ENCODE data around the gene GRIP2. TPM values are rescaled to one million over a fixed set of nuclear protein-coding genes. Genes with fewer than 3 reads are reported as not detected.

The GRIP2 gene
- polyA plus RNA-seq, 6 donors from 2014 or later = 0.09 TPM; not detected in 5

- ATAC-seq (ENCODE audit: low read depth in 2 of 2) (no peak), DNase-seq (no peak)
- no peaks in the 10 kb centered on the region for H3K27me3 Mint-ChIP-seq
- H3K4me3 Mint-ChIP-seq = no peak overlapping the region
- H3K4me1 Mint-ChIP-seq = peaks cover 0 to 4% (median 4%) of the 10 kb centered on the region in 3 donors
- no peaks in the 10 kb centered on the region for H3K9me3 Mint-ChIP-seq
- H3K27ac Mint-ChIP-seq = peak overlapping the region in 4 of 6 donors; percentile 1 to 80 (median 80)
- H3K36me3 Mint-ChIP-seq = peaks cover 8 to 24% of the 10 kb centered on the region in 2 donors
Observed at GRCh38 chr3:14463330-14464140, 76.6 kb downstream of the GRIP2 start.

GRCh38 chr3:14462738-14463137 is 77.4 kb downstream of the GRIP2 start:
- H3K27ac Mint-ChIP-seq = peak overlapping the region in 1 of 6 donors; percentile 53
- DNase-seq (no peak), ATAC-seq (ENCODE audit: low read depth in 2 of 2) (no peak)
- H3K4me1 Mint-ChIP-seq = peaks cover 0 to 4% (median 3%) of the 10 kb centered on the region in 3 donors
- no peaks in the 10 kb centered on the region for H3K9me3 Mint-ChIP-seq
- no peaks in the 10 kb centered on the region for H3K27me3 Mint-ChIP-seq
- H3K36me3 Mint-ChIP-seq = peaks cover 8 to 24% of the 10 kb centered on the region in 2 donors
- no peak overlapping the region for H3K4me3 Mint-ChIP-seq

GRCh38 chr3:14461748-14462324 is 78.3 kb downstream of the GRIP2 start:
- Mint-ChIP-seq H3K4me1 (peaks cover 0 to 4% (median 2%) of the 10 kb centered on the region in 3 donors), H3K4me3 (no peak overlapping the region), H3K9me3 (no peaks in the 10 kb centered on the region), H3K36me3 (peaks cover 8 to 24% of the 10 kb centered on the region in 2 donors), H3K27ac (peak overlapping the region in 4 of 6 donors; percentile 22 to 56 (median 40)), H3K27me3 (no peaks in the 10 kb centered on the region)
- ATAC-seq (ENCODE audit: low read depth in 2 of 2) = peak; percentile 52 to 58
- peak; percentile 22 for DNase-seq

DNA sequence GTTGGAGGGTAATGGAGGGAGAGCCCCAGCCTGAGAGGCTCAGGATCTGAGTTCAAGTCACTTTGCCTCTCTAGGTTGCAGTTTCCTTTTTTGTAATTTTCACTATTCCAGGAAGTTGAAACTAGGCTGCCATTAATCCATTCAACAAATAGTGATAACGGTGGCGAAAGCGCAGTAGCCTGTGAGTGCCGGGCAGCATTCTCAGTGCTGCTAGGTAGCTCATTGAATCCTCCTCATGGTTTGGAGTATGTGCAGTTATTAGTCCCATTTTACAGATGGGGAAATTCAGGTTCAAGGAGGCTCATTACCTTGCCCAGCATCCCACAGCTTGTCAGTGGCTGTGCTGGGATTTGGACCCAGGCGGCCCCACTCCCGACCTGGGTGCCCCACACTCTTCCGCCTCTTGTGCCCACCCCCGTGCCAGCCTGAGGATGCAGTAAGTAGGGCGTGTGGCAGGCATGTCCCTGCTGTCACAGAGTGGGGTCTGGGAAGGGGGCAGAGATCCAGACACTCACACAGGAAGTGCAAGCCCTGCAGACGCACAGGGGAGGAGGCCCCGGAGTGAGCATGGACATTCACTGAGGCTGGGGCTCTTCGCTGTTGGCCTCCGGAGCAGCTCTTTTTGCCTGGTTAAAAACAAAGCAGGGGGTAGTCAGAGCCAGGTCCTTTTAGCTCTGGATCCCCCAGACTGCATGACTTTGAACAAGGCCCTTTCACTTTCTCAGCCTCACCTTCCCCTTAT is 79.0 kb downstream of the GRIP2 start:
- DNase-seq (no peak), ATAC-seq (ENCODE audit: low read depth in 2 of 2) (no peak)
- peaks cover 8 to 24% of the 10 kb centered on the region in 2 donors for H3K36me3 Mint-ChIP-seq
- peaks cover 0 to 4% (median 2%) of the 10 kb centered on the region in 3 donors for H3K4me1 Mint-ChIP-seq
- H3K9me3 Mint-ChIP-seq = no peaks in the 10 kb centered on the region
- H3K27me3 Mint-ChIP-seq = no peaks in the 10 kb centered on the region
- peak overlapping the region in 2 of 6 donors; percentile 43 to 76 for H3K27ac Mint-ChIP-seq
- H3K4me3 Mint-ChIP-seq = no peak overlapping the region

DNA sequence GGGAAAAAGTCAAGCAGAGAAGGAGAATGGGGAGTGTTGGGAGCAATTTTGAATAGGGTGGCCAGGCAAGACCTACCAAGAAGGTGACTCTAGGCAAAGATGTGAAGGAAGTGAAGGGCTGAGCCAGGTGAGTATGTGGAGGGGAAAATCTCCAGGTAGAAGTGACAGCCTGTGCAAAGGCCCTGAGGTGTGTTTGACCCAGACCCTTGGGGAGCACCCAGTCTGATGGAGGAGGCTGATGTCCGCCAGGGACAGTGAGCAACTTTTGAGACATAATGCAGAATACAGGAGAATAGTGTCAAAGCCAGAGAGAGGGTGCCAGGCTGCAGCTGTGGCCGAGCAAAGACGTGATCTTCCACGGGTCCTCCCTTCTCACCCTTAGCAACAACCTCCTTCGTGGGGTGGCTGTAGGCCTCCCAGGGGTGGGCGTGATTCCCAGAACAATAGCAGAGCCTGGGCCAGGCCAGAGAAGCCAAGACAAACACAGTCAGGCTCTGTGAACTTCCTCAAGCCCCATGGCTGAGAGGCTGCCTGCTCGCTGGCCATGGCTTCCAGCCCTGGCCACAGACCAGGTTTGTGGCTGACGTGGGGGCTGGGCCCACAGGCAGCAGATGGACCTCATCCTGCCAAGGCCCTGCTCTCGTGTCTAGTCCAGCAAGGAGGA is 79.7 kb downstream of the GRIP2 start:
- Mint-ChIP-seq H3K36me3 (peaks cover 8 to 24% of the 10 kb centered on the region in 2 donors), H3K27ac (peak overlapping the region; percentile 56 to 72 (median 68)), H3K9me3 (no peaks in the 10 kb centered on the region), H3K4me1 (peaks cover 0 to 4% (median 2%) of the 10 kb centered on the region in 3 donors), H3K27me3 (no peaks in the 10 kb centered on the region), H3K4me3 (no peak overlapping the region)
- ATAC-seq (ENCODE audit: low read depth in 2 of 2) (no peak), DNase-seq (no peak)

DNA sequence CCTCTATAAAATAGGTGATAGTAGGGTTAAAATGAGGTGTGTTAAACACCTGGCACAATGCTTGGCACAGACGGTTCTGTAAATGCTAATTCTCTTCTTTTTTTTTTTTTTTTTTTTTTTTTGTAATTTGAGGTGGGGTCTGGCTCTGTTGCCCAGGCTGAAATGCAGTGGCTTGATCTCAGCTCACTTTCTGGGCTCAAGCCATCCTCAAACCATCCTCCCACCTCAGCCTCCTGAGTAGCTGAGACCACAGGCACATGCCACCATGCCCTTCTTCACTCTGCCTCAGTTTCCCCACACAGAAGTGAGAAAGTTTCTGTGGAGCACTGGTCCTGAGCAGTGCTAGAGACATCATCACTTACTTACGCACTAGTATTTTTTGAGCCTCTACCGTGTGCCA is 80.4 kb downstream of the GRIP2 start:
- ATAC-seq (ENCODE audit: low read depth in 2 of 2) = no peak
- Mint-ChIP-seq H3K27ac (peak overlapping the region in 1 of 6 donors; percentile 72), H3K9me3 (no peaks in the 10 kb centered on the region), H3K4me3 (no peak overlapping the region), H3K27me3 (no peaks in the 10 kb centered on the region), H3K4me1 (peaks cover 1 to 6% (median 6%) of the 10 kb centered on the region in 3 donors), H3K36me3 (peaks cover 8 to 24% of the 10 kb centered on the region in 2 donors)
- DNase-seq = no peak

DNA sequence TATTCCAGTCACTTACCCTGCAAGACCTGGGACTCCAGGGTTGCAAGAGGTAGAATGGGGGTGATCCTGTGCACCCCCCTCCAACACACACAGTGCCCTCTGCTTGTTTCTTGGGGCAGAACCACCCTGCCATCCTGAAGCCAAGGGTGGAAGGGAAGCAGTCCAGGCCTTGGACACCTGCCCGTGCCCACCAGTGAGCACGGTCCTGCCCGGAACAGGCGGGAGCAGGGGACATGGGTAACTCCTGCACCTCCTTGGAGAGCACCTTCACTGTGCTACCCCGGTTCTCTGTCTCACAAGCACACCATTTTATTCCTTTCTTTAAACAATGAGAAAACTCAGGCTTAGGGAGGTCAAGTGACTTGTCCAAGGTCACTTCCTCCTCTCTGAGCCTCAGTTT is 80.8 kb downstream of the GRIP2 start:
- Mint-ChIP-seq H3K9me3 (no peaks in the 10 kb centered on the region), H3K36me3 (peaks cover 8 to 24% of the 10 kb centered on the region in 2 donors), H3K27ac (no peak overlapping the region), H3K4me1 (peaks cover 5 to 9% (median 7%) of the 10 kb centered on the region in 3 donors), H3K27me3 (no peaks in the 10 kb centered on the region), H3K4me3 (no peak overlapping the region)
- no peak for DNase-seq
- ATAC-seq (ENCODE audit: low read depth in 2 of 2) = no peak

DNA sequence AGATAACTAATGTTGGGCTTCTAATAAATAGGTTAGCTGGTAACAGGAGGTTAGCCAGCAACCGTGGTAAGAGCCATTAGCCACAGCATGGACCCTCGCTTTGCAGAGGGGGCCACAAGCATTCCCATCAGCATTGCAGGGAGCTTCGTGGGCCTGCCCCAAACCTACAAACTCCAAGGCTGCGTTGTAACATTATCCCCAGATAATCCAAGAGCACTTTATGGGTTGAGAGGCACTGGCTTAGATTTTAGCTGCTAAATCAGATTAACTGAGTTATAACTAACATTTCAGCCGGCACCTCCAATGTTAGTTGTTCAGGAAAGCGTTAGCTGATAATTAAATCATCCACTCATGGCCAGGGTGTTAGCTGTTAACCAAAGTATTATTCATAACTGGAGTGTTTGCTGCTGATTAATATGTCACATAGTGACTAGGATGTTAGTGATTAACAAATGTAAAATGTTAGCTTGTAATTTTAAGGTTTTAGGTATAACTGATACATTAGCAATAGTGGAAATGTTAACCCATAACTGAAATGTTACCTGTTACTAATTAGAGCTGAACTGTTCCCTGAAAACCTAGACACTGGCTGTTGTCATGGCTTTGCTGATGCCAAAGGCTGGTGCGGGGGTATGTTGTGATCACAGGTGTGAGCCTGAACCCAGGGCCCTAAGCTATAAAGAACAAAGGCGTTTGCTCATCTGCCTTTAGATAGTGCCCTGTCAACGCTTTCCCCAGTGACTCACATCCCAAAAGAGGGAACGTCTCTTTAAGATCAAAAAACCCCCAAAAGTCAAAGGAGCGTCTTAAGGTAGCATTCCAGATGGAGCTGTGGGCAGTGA is 81.5 kb downstream of the GRIP2 start:
- Mint-ChIP-seq H3K4me1 (peaks cover 13 to 15% (median 14%) of the 10 kb centered on the region in 3 donors), H3K4me3 (no peak overlapping the region), H3K9me3 (no peaks in the 10 kb centered on the region), H3K36me3 (peaks cover 8 to 21% of the 10 kb centered on the region in 2 donors), H3K27me3 (no peaks in the 10 kb centered on the region), H3K27ac (peak overlapping the region in 2 of 6 donors; percentile 7 to 28)
- ATAC-seq (ENCODE audit: low read depth in 2 of 2) (no peak), DNase-seq (no peak)

GRCh38 chr3:14457999-14458398 is 82.1 kb downstream of the GRIP2 start:
- peaks cover 8 to 16% of the 10 kb centered on the region in 2 donors for H3K36me3 Mint-ChIP-seq
- H3K27me3 Mint-ChIP-seq = no peaks in the 10 kb centered on the region
- ATAC-seq (ENCODE audit: low read depth in 2 of 2) (no peak), DNase-seq (no peak)
- H3K27ac Mint-ChIP-seq = peak overlapping the region in 2 of 6 donors; percentile 28 to 76
- peaks cover 18 to 21% (median 19%) of the 10 kb centered on the region in 3 donors for H3K4me1 Mint-ChIP-seq
- no peaks in the 10 kb centered on the region for H3K9me3 Mint-ChIP-seq
- H3K4me3 Mint-ChIP-seq = no peak overlapping the region

- Mint-ChIP-seq H3K4me1 (peaks cover 18 to 26% (median 20%) of the 10 kb centered on the region in 3 donors), H3K27me3 (no peaks in the 10 kb centered on the region), H3K36me3 (peaks cover 8 to 11% of the 10 kb centered on the region in 2 donors), H3K9me3 (no peaks in the 10 kb centered on the region), H3K4me3 (no peak overlapping the region), H3K27ac (no peak overlapping the region)
- DNase-seq = no peak
- ATAC-seq (ENCODE audit: low read depth in 2 of 2) = no peak
Observed at GRCh38 chr3:14457481-14457880, 82.7 kb downstream of the GRIP2 start.

- Mint-ChIP-seq H3K36me3 (peaks cover 8 to 9% of the 10 kb centered on the region in 2 donors), H3K27me3 (no peaks in the 10 kb centered on the region), H3K4me3 (no peak overlapping the region), H3K4me1 (peaks cover 18 to 31% (median 20%) of the 10 kb centered on the region in 3 donors), H3K27ac (no peak overlapping the region), H3K9me3 (no peaks in the 10 kb centered on the region)
- DNase-seq (no peak), ATAC-seq (ENCODE audit: low read depth in 2 of 2) (no peak)
Observed at GRCh38 chr3:14456794-14457193, 83.3 kb downstream of the GRIP2 start.

GRCh38 chr3:14455571-14456317 is 84.4 kb downstream of the GRIP2 start:
- Mint-ChIP-seq H3K36me3 (peaks cover 15 to 17% of the 10 kb centered on the region in 2 donors), H3K27me3 (no peaks in the 10 kb centered on the region), H3K27ac (peak overlapping the region in 5 of 6 donors; percentile 28 to 94 (median 40)), H3K4me1 (peaks cover 18 to 31% (median 31%) of the 10 kb centered on the region in 3 donors), H3K9me3 (no peaks in the 10 kb centered on the region), H3K4me3 (no peak overlapping the region)
- ATAC-seq (ENCODE audit: low read depth in 2 of 2) = no peak
- DNase-seq = no peak
